Left forelimb (tissue), 1 donor: Measurements from ENCODE around the gene PLEKHA8.

Experiments used
- DNase-seq: peaks from one replicate; pipeline ENCODE4 v3.0.0-alpha.2; 2018; ENCODE audit warnings: low spot score

The PLEKHA8 gene

DNA sequence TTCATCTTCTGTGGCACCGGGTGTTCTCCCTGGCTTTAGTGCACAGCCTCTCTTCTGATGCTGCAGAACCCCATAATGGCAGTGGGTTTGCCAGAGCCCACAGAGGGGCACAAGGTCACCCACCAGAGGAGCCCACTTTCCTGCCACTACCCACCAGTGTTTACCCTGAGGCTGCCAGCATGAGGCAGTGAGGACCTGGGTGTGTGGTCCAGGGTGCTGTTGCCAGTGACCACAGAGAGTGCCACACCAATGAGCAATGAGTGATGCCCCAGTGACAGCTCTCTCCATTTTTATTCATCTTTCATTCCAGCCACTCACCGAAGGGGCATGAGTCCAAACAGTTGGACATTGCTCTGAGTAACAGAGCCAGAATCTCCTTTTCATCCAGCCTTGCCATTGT lies 141.4 kb downstream of the PLEKHA8 start:
- DNase-seq, result no peak

DNA sequence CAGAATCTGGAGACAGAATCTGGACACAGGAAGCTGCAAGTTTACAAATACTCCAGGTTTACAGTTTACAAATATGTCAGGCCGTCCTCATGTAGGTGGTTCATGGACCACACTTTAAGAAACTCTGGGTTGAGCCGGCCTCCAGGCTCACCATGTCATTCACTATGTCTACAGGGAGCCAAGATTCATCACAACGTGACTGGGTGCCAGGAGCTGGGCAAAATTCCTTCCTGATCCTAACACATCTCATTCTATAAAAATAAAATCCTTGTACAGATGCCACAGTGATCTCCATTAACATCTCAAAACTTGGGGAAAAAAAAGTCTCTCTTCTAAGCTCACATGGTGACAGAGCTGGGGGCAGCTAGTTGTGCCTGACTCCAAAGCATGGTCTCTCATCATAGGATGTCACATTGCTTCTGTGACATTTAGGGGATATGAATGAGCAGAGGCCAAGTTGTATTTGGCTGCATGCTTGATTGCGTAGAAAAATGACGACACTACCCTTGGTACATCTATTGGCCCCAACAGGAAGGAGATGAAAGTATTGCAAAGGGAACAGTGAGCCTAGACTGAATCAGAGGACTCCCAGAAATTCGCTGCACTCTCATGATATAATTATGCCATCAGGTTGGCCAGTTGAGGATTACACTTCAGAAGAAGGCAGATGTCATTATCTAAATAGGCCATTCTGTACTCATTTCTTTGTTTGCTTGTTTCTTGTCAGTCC lies 142.4 kb downstream of the PLEKHA8 start:
- DNase-seq, result no peak

DNA sequence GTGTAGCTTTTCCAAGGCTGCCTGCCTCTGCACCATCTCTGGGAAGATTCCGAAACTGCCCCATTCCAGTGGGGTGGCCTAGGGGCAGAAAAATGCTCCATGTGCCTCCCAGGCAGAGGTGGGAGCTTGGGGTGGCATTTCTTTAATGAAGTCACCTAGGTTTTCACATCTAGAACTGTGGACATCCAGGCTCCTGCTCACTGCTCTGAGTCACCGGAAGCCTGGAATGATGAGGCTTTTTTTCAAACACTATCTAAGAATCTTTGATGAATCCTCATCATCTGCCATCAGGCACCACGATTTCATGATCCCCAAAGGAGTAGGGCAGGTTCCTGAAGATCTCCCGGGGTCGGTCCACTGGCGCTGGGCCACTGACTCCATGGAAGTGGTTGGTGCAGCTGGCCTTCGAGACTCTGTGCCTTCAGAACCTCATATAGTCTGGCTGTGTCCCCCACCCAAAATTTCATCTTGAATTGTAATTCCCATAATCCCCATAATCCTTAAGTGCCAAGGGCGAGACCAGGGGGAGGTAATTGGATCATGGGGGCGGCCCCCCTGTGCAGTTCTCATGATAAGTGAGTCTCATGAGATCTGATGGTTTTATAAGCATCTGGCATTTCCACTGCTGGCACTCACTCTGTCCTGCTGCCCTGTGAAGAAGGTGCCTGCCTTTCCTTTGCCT lies 143.7 kb downstream of the PLEKHA8 start:
- DNase-seq, result no peak

DNA sequence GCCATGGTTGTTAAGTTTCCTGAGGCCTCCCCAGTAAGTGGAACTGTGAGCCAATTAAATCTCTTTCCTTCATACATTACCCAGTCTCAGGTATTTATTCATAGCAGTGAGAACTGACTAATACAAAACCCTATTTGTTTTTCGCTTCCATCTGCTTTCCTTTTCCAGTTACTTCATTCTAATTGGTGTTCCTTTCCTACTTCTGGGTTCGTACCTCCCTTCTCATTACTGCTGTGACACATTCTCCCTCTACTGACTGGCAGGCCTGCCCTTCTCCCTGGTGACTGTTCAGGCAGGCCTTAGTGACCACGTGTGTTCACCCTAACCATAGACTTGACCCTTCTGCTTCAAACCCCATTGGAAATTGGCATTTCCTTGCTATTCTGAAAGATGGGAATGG lies 144.2 kb downstream of the PLEKHA8 start:
- DNase-seq, result no peak

DNA sequence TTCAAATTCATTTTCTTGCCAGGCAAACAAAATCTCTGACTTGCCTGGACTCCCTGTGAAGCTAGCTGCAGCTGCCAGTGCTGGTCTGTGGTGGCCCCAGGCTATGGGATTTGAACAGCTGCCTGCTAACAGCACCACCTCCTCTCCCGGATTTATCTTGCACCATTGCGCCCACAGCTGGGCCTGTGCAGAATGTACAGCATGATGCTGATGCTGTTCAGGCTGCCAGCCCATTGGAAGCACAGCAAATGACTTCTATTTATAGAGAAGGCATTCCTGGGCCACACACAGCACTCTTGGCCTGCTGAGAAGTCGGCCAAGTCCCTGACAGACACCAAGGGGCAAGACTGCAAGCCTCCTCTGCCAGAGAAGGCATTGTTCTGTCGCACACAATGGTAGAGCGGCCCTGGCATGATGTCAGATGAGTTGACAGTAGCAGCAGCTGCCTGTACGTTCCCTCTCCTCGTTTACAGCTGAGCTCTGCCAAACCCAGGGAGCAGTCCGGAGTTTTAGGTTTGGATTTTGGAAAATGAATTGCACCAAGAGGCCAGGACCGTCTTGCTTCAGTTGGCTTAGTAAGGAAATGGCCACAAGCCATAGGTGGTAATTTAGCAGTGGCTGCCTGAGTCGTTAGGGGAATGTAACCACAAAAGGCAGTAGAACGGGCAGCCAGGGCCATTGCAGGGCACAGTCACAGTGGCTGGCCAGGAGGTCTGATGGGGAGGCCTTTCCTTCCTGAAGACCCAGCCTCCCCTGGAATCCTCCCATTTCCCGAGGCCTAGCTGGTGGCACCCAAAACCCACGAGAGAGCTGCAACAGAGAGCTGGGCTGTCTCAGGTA lies 145.1 kb downstream of the PLEKHA8 start:
- peak; percentile 76 for DNase-seq

DNA sequence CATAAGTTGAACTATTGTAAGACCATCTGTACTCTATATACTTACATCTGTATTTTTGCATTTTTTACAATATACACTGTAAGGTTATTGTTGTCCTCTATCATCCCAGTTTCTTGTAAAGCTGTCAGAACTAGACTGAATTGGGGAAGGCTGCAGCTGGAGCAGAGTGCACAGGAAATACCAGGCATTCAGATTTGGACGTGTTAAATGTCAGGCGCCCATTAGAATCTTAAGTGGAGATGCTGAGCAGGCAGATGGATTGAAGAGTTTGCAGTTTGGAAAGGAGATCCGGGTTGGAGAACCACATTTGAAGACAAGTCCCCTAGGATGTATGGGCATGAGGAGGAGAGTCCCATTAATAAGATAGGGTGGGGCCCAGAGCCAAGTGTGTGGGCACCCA lies 147.0 kb downstream of the PLEKHA8 start:
- DNase-seq, result no peak

DNA sequence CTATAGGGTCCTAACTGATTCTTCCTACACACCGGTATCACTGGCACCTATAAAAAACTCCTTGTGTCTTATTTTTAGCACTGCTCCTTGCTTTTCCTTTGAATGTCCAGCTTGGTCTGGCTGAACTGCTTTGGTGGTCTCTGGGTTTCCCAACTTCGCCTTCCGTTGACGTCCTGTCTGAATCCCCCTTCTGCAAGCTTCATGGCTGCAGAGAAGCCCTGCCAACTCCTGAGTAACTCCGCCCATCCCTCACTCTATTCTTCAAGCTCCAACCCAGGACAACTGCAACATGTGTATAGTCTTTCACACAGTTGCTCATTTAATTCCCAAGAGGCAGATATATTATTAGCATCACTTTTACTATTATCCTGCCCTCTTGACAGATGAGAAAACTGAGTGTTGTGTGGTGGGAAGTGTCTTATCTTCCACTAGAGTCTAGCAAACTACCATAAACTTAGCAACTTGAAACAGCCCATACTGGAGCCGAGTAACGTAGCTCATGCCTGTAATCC lies 147.5 kb downstream of the PLEKHA8 start:
- DNase-seq, result no peak

DNA sequence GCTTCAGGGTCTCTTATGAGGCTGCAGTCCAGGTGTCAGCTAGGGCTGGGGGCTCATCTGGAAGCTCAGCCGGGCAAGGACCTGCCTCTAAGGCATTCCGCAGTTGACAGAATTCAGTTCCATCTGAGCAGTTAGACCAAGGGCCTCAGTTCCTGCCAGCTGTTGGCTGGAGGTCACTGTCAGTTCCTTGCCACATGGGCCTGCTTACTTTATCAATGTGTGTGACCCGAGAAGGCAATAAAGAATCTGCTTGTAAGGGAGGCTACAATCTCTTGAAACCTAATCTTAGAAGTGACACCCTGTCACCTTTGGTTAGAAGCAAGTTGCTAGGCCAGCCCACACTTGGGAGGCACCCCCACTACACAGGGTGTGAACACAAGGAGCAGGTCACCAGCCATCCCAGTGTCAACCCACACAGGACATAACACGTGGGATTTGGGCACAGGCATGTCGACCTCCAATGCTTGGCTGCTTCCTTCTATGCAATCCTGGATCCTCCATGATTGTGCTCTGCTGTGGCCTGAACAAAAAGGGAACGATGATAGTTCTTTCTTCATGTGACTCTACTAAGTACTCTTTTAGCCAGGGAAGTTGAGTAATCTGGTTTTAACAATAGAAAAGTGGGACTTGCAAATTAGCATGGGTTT lies 148.4 kb downstream of the PLEKHA8 start:
- no peak for DNase-seq

DNA sequence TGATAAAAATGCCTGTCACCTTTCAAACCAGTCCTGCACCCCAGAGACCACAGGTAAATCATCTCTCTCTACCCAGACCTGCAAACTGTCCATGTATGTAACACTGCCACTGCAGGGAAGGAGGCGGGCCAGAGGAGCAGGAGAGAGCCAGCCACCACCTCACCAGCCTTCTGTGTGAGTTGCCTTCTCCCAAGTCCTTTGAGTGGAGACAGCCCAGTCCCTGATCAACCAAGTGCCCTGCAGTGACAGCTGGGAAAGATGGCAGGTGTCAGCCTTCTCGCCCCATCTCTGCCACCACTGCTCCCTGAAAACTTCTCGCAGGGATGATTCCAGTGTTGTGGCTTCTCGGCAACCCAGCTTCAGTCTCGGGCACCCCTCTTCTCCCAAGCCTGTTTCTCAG lies 149.0 kb downstream of the PLEKHA8 start:
- DNase-seq, result no peak

DNA sequence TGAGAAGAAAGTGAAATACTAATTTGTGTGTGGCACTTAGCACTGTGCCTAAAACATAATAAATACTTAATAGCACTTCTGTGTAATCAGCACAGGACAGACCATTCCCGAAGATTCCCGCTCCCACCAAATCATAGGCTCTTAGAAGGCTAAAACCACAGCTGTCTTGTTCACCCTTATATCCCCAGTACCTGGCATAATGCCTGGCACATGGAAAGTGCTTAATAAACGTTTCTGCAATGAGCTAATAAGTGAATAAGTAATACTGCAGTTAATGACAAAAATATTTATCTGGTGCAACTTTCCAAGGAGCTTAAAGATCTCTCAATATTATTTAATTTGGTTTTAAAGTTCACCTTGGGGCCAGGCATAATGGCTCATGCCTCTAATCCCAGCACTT lies 149.8 kb downstream of the PLEKHA8 start:
- no peak for DNase-seq

DNA sequence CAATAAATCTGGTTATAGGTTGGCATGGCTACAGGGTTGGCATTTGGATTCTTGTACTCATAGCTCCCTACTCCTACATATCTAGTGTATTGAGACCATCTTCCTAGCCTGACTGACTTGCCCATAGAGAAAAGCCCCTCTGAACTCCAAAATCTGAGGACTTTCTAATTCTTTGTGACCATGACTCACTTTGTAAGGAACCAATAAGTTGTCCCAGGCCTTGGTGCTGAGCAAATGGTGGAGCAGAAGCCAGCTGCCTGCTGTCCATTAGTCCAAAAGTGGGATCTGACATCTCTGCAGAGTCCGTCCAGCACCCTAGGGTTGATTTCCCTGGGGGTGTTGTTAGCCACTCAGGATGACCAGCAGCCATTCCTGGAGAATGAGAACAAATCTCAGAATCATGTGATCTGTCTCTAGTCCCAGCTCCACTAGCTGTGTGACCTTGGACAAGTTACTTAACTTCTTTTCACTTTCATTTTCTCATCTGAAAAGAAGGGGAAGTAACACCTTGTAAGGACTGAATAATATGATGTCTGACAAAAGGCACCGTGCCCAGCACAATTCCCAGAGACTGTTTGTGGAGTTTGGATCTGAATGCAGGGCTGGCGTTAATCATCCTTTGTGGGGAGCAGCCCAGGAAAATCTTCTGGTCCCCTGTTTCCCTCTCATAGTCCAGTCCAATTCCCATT lies 150.7 kb downstream of the PLEKHA8 start:
- no peak for DNase-seq
